Esophagus (tissue), 2 donors: ENCODE results near the gene CMC2. TPM values are rescaled to one million over a fixed set of nuclear protein-coding genes. Genes with fewer than 3 reads are reported as not detected.

Experiments used
- H3K27ac ChIP-seq, 2 donors: one replicate each; pipeline ENCODE4 v1.5.1; 2013; ENCODE audit warnings: low read depth in 2 of 2, mild to moderate bottlenecking in 2 of 2, inconsistent platforms in 1 of 2, low read length in 1 of 2, moderate library complexity in 1 of 2
- H3K27me3 ChIP-seq, 2 donors: one replicate each; pipeline ENCODE4 v1.6.1; 2013; ENCODE audit warnings: low read length in 2 of 2, control low read depth in 1 of 2, mild to moderate bottlenecking in 1 of 2; ENCODE audit not compliant: insufficient read depth in 2 of 2, control insufficient read depth in 1 of 2
- H3K36me3 ChIP-seq, 2 donors: one replicate each; pipeline ENCODE4 v1.6.1; 2013; ENCODE audit warnings: low read length in 1 of 2; ENCODE audit not compliant: control insufficient read depth in 2 of 2, insufficient read depth in 2 of 2
- H3K4me1 ChIP-seq, 2 donors: one replicate each; pipeline ENCODE4 v1.6.1; 2013; ENCODE audit warnings: low read length in 1 of 2; ENCODE audit not compliant: control insufficient read depth in 2 of 2, insufficient read depth in 2 of 2
- H3K4me3 ChIP-seq, 2 donors: one replicate each; pipeline ENCODE4 v1.5.1; 2013; ENCODE audit warnings: low read length in 2 of 2, mild to moderate bottlenecking in 2 of 2, low read depth in 1 of 2, moderate library complexity in 1 of 2
- H3K9me3 ChIP-seq, 2 donors: one replicate each; pipeline ENCODE4 v1.6.1; 2013; ENCODE audit warnings: mild to moderate bottlenecking in 2 of 2, low read depth in 1 of 2, low read length in 1 of 2, moderate library complexity in 1 of 2; ENCODE audit not compliant: control insufficient read depth in 2 of 2, insufficient read depth in 1 of 2
- WGBS, 2 donors: extraction: QIAGEN DNeasy Blood & Tissue Kit; methylation state at CpG; one replicate each; pipeline ENCODE4 v1.1.7; 2013; 5-methylcytosine and 5-hydroxymethylcytosine counted together
- polyA plus RNA-seq, 2 donors: library from polyadenylated mRNA; stranded (reverse); fragments of 200-250 nt; gene quantifications; one replicate each; pipeline ENCODE4 v1.2.3, GENCODE V29; 2013
- donor health status: healthy with polysubstance abuse.
- donor health status: Bipolar disorder and iron deficiency.

The CMC2 gene
- polyA plus RNA-seq, 2 donors, result 29.9 to 69.7 TPM

DNA sequence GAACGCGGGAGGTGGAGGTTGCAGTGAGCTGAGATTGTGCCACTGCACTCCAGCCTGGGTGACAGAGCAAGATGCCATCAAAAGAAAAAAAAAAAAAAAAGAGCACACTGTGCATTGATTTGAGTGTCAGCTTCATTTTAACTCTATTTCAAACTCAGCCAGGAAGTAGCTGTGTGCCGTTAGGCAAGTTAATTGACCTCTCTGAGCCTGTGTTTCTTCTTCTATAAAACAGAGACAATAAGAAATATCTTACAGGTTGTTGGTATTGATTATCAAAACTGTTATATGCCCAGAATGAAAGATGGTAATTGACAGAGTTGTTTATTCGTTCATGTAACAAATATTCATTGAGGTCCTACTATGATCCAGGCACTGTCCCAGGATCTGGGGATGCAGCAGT, 83.3 kb downstream of the CMC2 start:
- Histone ChIP-seq H3K27ac (no peak overlapping the region), H3K4me3 (no peak overlapping the region), H3K27me3 (no peaks in the 10 kb centered on the region), H3K36me3 (no peaks in the 10 kb centered on the region), H3K9me3 (no peaks in the 10 kb centered on the region), H3K4me1 (no peaks in the 10 kb centered on the region)
- WGBS, 2 donors, result 86 to 95% methylated on average over 4 of the region's 4 CpGs

Other genes with a start within 250 kb of the CMC2 start
- gene CDYL2, start 202.3 kb downstream of the CMC2 start, polyA plus RNA-seq, result under 1 TPM; 0.39 to 0.65 TPM
- 1 to 10 TPM; 3.6 to 9.1 TPM for gene CENPN, start 329 bp upstream of the CMC2 start, polyA plus RNA-seq
- 10 to 100 TPM; 13.7 to 15.5 TPM for gene ATMIN, start 29.0 kb upstream of the CMC2 start, polyA plus RNA-seq
- gene C16orf46, start 70.4 kb upstream of the CMC2 start, polyA plus RNA-seq, result under 1 TPM; 0.24 to 0.29 TPM
- gene GCSH, start 89.5 kb upstream of the CMC2 start, polyA plus RNA-seq, result 10 to 100 TPM; 14.8 to 19.9 TPM
- gene BCO1, start 231.8 kb upstream of the CMC2 start, polyA plus RNA-seq, result under 1 TPM; 0.16 to 0.41 TPM